Activated naive CD8-positive, alpha-beta T cell treated with anti-CD3 and anti-CD28 coated beads, Interleukin-2, amount 10 ng/mL, durations not matched to agents 7 days and 5 days (primary cell): ENCODE results near the gene NOP9. TPM values are rescaled to one million over a fixed set of nuclear protein-coding genes. Genes with fewer than 3 reads are reported as not detected.

Source experiments
- ATAC-seq: fragments of 150-1000 bp; cut with Tn5 transposase; one replicate; pipeline ENCODE4 v1.10.0; 2021; ENCODE audit warnings: low read depth, moderate library complexity
- POLR2A ChIA-PET: fragments of 350-600 bp; sonication (Branson Sonifier 250); formaldehyde crosslinking; loops from one replicate; lab custom pipeline; 2021; ENCODE audit warnings: antibody characterized with exemption; lab: Charles Lee
- DNase-seq: peaks from one replicate; pipeline ENCODE4 v3.0.0; 2021
- H3K27ac Mint-ChIP-seq: one replicate; pipeline ENCODE4 v1.8.0; 2022; ENCODE audit warnings: mild to moderate bottlenecking, mixed read lengths
- H3K27me3 Mint-ChIP-seq: one replicate; pipeline ENCODE4 v1.8.0; 2022; ENCODE audit warnings: mild to moderate bottlenecking, moderate library complexity, mixed read lengths
- H3K36me3 Mint-ChIP-seq: one replicate; pipeline ENCODE4 v1.8.0; 2021; ENCODE audit warnings: mild to moderate bottlenecking, mixed read lengths
- H3K4me1 Mint-ChIP-seq: one replicate; pipeline ENCODE4 v1.8.0; 2021; ENCODE audit warnings: mixed read lengths
- H3K4me3 Mint-ChIP-seq: one replicate; pipeline ENCODE4 v1.8.0; 2022; ENCODE audit warnings: mild to moderate bottlenecking, moderate library complexity, mixed read lengths
- H3K9me3 Mint-ChIP-seq: one replicate; pipeline ENCODE4 v1.8.0; 2021; ENCODE audit warnings: mixed read lengths
- total RNA-seq, 2 experiments: library from RNA; stranded (reverse); gene quantifications; one replicate each; pipeline ENCODE4 v1.2.3, GENCODE V29; 2021

The NOP9 gene
- total RNA-seq, 2 experiments from 2014 or later = 28.7 to 31.1 TPM

DNA sequence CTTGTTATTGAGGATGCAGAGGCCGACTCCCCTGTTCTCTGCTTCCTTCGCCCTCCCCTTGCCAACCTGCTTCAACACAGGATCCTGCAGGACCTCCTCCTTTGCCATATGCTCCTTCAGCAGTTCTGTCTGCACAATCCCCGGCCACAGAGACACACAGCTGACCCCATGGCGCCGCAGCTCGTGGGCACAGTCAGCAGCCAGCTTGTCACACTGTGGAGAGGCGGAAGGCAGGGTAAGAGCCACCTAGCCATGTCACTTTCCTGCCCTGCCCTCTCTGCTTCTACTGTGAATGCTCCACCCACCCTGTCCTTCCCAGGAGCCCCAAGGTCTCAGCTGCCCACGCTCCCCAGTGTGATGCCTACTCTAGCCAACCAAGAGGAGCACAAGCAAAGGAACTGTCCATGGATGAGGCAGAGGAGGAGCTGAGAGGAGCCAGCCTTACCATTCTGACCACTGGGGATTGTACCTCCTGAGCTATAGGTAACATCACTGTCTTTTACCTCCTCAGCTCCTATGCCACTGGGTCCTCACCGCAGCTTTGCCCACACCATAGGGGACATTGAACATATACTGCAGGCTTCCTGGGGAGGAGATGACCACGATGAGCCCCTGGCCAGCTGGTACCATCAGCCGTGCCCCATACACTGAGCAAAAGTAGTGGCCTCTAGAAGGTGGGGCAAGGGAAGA lies 7.4 kb upstream of the NOP9 start:
- H3K9me3 Mint-ChIP-seq = no peaks in the 10 kb centered on the region
- peaks cover 9% of the 10 kb centered on the region for H3K27me3 Mint-ChIP-seq
- peaks cover 48% of the 10 kb centered on the region for H3K4me1 Mint-ChIP-seq
- no peak for ATAC-seq
- POLR2A ChIA-PET = interaction anchor here (0.5 to 6.9 kb wide), 6 partner anchors 13 to 80 kb away, joined by 3 to 58 read pairs (median 4); partner anchors contain the start of genes CHMP4A, RABGGTA and TINF2
- DNase-seq = no peak
- H3K27ac Mint-ChIP-seq = no peak overlapping the region
- H3K36me3 Mint-ChIP-seq = peaks cover 44% of the 10 kb centered on the region
- no peak overlapping the region for H3K4me3 Mint-ChIP-seq

DNA sequence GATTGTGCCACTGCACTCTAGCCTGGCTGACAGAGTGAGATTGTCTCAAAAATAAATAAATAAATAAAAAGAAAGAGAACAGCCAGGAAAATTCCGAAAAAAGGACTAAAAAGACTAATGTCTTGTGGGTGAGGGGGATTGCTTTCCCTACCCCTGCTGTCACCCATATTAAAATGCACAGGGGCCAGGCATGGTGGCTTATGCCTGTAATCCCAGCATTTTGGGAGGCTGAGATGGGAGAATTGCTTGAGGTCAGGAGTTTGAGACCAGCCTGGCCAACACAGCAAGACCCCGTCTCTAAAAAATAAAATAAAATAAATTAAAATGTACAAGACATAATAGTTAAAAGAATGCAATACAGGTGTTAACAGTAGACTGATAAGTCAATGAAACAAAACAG lies 6.1 kb upstream of the NOP9 start:
- no peaks in the 10 kb centered on the region for H3K9me3 Mint-ChIP-seq
- peaks cover 46% of the 10 kb centered on the region for H3K4me1 Mint-ChIP-seq
- peaks cover 3% of the 10 kb centered on the region for H3K27me3 Mint-ChIP-seq
- peaks cover 43% of the 10 kb centered on the region for H3K36me3 Mint-ChIP-seq
- POLR2A ChIA-PET = interaction anchor here (1.0 to 6.9 kb wide), 2 partner anchors 14 to 51 kb away, joined by 3 to 58 read pairs; partner anchors contain the start of gene TINF2
- ATAC-seq (no peak), DNase-seq (no peak)
- H3K4me3 Mint-ChIP-seq = no peak overlapping the region
- no peak overlapping the region for H3K27ac Mint-ChIP-seq

DNA sequence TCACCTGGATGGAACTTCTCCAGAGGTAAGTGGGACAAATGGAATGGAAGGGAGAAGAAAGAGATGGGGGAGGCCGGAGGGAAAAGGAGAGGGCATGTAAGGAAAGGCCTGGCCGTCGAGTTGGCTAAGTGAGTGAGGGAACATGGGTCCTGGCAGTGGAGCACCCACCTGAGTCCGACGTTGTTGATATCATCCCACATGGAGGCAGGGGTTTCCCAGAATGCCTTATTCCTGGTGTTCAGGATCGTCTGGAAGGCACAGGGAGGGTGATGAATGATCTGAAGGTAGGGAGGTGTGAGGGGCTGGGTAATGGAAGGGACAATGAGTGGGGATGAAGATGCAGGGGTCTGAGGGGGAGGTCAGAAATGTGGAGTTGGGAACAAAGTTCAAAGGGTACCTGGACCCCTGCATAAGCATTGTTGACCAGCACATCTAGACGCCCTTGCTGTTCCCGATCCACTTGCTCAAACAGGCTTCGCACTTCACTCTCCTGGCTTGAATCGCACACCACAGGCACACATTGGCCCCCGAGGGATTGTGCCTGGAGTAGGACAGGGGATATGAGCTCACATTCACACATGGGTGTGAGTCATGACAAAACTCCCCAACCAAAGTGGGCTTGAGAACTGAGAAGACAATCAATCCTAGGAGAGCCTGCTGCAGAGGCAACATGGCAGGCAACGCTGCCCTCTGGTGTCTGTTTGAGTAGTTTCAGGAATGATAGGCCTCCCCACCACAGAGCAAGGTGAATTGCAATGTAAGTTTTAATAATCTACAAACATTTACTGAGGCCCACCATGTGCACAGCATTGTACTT lies 3.1 kb upstream of the NOP9 start:
- peak; percentile 55 for ATAC-seq
- Mint-ChIP-seq H3K36me3 (peaks cover 29% of the 10 kb centered on the region), H3K4me1 (peaks cover 44% of the 10 kb centered on the region), H3K27ac (peak overlapping the region; percentile 94), H3K4me3 (peak overlapping the region; percentile 65), H3K27me3 (no peaks in the 10 kb centered on the region), H3K9me3 (no peaks in the 10 kb centered on the region)
- POLR2A ChIA-PET = interaction anchor here (1.0 to 6.6 kb wide), 11 partner anchors 11 to 161 kb away, joined by 3 to 76 read pairs (median 7); partner anchors contain the start of genes CHMP4A, CIDEB, LTB4R and LTB4R2
- DNase-seq = peak; percentile 66

DNA sequence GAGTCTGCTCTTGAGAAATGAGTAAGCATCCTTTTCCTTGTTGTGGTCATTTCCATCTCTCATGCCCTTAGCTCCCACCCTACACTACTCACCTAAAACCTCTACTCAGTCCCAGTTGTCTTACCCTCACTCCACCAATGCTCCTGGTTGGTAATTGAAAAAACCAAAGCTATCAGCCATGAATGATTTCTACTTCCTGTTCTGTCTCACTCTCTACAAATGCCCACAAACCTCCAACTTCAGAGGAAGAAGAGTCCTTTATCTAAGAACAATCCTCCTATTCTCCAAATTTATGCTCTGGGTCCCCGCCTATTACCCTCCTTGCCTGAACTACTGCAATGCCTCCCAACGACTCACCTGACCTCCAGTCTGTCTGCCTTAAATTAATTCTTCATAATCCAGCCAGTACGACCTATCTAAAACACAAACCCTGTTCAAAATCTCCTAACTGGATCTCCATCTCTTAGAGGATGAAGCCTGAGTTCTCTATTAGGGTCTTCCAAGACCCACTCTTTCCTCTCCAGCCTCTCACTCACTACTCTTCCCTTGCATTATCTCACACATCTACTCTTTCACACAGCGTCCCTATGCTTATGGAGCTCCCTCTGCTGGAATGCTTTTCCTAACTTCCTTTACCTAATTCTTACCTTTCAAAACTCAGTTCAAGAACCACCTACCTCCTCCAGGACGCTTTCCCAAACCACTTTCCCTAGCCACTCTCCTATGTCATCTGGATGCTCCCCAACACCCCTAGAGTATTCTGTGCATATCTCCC lies 2.3 kb upstream of the NOP9 start:
- H3K4me1 Mint-ChIP-seq = peaks cover 41% of the 10 kb centered on the region
- peak overlapping the region; percentile 94 for H3K27ac Mint-ChIP-seq
- H3K27me3 Mint-ChIP-seq = no peaks in the 10 kb centered on the region
- DNase-seq (no peak), ATAC-seq (peak; percentile 12)
- POLR2A ChIA-PET = interaction anchor here (1.0 to 6.6 kb wide), 11 partner anchors 11 to 161 kb away, joined by 3 to 76 read pairs (median 7); partner anchors contain the start of genes CHMP4A, CIDEB, LTB4R and LTB4R2
- peak overlapping the region; percentile 65 for H3K4me3 Mint-ChIP-seq
- H3K36me3 Mint-ChIP-seq = peaks cover 24% of the 10 kb centered on the region
- H3K9me3 Mint-ChIP-seq = no peaks in the 10 kb centered on the region

DNA sequence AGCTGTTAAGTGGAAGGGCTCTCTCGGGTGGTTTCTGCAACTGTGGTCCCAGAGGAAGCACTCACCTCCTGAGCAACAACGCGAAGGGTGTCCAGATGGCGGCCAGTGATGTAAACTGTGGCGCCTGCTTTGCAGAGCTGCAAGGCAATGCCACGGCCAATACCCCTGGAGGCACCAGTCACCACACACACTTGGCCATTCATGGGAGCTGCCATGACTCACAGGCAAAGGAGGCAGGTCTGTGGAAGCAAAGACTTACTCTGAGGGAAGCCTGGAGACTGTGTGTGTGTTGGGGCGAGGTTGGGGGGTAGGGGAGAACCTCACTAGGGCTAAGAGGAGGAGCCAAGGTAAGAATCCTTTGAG lies 777 bp upstream of the NOP9 start:
- H3K9me3 Mint-ChIP-seq = no peaks in the 10 kb centered on the region
- no peaks in the 10 kb centered on the region for H3K27me3 Mint-ChIP-seq
- H3K27ac Mint-ChIP-seq = peak overlapping the region; percentile 95
- ATAC-seq (peak; percentile 6), DNase-seq (no peak)
- H3K4me3 Mint-ChIP-seq = peak overlapping the region; percentile 94
- peaks cover 21% of the 10 kb centered on the region for H3K36me3 Mint-ChIP-seq
- POLR2A ChIA-PET = interaction anchor here (0.6 to 6.6 kb wide), 15 partner anchors 9 to 185 kb away, joined by 3 to 76 read pairs (median 8); partner anchors contain the start of genes CBLN3, DCAF11, IRF9 and KHNYN
- peaks cover 41% of the 10 kb centered on the region for H3K4me1 Mint-ChIP-seq

DNA sequence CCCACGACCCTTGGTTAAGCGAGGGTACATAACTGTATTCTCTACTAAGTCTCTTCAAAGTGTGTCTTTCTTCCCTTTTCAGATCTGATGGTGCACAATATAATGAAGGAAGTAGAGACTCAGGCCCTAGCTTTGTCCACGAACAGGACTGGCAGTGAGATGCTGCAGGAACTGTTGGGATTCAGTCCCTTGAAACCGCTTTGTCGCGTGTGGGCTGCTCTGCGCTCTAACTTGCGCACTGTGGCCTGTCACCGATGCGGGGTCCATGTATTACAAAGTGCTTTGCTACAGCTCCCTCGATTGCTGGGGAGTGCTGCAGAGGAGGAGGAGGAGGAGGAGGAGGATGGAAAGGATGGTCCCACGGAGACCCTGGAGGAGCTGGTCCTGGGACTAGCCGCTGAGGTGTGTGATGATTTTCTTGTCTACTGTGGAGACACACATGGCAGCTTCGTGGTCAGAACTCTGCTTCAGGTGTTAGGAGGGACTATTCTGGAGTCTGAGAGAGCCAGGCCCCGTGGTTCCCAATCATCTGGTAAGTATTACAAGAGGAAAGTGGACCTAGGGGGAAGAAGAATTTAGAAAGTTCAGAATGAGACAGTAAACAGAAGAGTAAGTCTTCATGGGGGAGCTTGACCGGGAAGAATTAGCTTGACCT lies 803 bp downstream of the NOP9 start:
- no peak for DNase-seq
- Mint-ChIP-seq H3K36me3 (peaks cover 25% of the 10 kb centered on the region), H3K27me3 (no peaks in the 10 kb centered on the region), H3K27ac (peak overlapping the region; percentile 95), H3K4me3 (peak overlapping the region; percentile 94), H3K4me1 (peaks cover 41% of the 10 kb centered on the region), H3K9me3 (no peaks in the 10 kb centered on the region)
- POLR2A ChIA-PET = interaction anchor here (0.7 to 6.6 kb wide), 15 partner anchors 10 to 186 kb away, joined by 3 to 76 read pairs (median 10); partner anchors contain the start of genes CBLN3, CHMP4A, DCAF11 and IRF9
- no peak for ATAC-seq

DNA sequence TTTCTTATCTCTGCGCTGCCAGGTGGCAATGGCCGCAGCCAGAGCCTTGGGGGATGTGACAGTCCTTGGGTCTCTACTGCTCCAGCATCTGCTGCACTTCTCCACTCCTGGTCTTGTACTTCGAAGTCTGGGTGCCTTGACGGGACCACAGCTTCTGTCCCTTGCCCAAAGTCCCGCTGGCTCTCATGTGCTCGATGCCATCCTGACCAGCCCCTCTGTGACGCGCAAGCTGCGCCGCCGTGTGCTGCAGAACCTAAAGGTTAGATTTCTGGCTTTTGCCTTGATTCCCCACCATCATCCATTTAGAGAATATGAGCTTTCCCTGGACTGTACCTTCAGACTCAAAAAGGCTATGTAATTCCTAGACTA lies 4.4 kb downstream of the NOP9 start:
- Mint-ChIP-seq H3K4me3 (no peak overlapping the region), H3K36me3 (peaks cover 25% of the 10 kb centered on the region), H3K9me3 (no peaks in the 10 kb centered on the region), H3K27ac (no peak overlapping the region), H3K4me1 (peaks cover 29% of the 10 kb centered on the region), H3K27me3 (no peaks in the 10 kb centered on the region)
- DNase-seq (no peak), ATAC-seq (no peak)
- POLR2A ChIA-PET = interaction anchor here (1.6 kb wide), 1 partner anchor 61 kb away, joined by 5 read pairs; the partner anchor contains the start of gene TINF2

DNA sequence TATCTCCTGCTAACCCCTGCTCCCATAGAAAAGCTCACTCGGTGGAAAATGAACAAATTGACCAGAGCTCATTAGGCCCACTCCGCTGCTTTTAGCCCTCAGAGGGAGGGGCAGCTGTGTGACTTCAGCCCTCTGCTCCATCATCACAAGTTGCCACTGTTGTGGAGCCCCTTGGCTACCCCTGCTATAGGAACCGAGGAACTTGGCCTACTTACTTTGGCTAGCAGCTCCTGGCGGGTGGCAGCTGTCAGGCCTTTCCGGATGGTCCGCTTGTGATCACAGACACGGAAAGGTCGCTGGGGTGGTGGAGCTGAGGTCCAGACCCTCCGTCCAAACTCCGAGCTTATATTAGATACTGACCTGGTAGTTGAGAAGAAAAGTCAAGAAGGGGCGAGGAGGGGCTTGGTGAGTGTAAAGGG lies 7.5 kb downstream of the NOP9 start:
- Mint-ChIP-seq H3K27ac (peak overlapping the region; percentile 65), H3K9me3 (no peaks in the 10 kb centered on the region), H3K36me3 (peaks cover 29% of the 10 kb centered on the region), H3K4me1 (peaks cover 33% of the 10 kb centered on the region), H3K4me3 (no peak overlapping the region), H3K27me3 (no peaks in the 10 kb centered on the region)
- POLR2A ChIA-PET = interaction anchor here (3.0 to 5.7 kb wide), 2 partner anchors 36 to 65 kb away, joined by 13 to 32 read pairs; partner anchors contain the start of genes RABGGTA and TINF2
- ATAC-seq (no peak), DNase-seq (no peak)

DNA sequence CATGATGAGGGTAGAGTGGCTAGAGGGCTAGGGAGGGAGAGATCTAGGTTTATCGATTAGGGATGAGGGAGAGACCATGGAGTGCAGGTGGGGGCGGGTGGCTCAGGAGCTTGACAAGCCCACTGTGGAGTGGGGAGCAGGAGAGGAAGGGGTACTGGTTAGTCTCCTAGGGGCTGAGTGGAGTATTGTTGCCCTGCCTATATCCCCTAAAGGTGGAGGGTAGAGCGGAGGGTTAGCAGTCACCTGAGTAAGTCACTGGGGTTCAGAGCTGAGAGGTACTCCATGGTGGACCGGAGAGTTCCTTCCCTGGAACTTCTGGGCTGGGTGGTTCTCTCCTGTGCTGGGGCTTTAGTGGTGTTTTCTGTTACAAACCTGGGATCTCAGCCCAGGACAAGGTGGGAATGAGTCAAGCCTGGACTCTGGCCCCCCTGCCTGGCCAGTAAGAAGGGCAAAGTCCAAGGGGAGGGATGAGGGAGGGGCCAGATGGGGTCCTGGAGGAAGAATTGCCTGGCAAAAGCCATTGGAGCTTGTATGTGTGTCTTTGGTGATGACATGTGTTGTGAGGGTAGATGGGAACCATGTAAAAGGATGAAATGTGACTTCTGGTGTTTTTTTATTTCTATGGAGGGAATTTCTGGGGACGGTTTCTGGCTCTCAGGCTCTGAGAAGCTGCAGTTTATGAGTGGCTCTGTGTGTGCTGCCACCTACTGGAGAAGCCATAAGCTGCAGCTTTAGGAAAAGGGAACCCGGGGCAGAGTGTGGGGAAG lies 8.1 kb downstream of the NOP9 start, which contains the start of gene CIDEB:
Gene CIDEB, minus strand, starts transcription at position 403 of the 767 bp plus-strand sequence. Its CDS starts 119 bp downstream, at position 284.
- peak; percentile 53 for DNase-seq
- H3K27ac Mint-ChIP-seq = peak within 1 kb of the TSS; percentile 65
- no peaks in the 10 kb centered on the region for H3K9me3 Mint-ChIP-seq
- no peak within 1 kb of the TSS for H3K4me3 Mint-ChIP-seq
- H3K4me1 Mint-ChIP-seq = peaks cover 39% of the 10 kb centered on the region
- POLR2A ChIA-PET = interaction anchor here (0.9 to 5.7 kb wide), 9 partner anchors 10 to 146 kb away, joined by 3 to 32 read pairs (median 5); partner anchors contain the start of genes CBLN3, IRF9, KHNYN and MDP1
- H3K27me3 Mint-ChIP-seq = no peaks in the 10 kb centered on the region
- peaks cover 30% of the 10 kb centered on the region for H3K36me3 Mint-ChIP-seq
- ATAC-seq = no peak

DNA sequence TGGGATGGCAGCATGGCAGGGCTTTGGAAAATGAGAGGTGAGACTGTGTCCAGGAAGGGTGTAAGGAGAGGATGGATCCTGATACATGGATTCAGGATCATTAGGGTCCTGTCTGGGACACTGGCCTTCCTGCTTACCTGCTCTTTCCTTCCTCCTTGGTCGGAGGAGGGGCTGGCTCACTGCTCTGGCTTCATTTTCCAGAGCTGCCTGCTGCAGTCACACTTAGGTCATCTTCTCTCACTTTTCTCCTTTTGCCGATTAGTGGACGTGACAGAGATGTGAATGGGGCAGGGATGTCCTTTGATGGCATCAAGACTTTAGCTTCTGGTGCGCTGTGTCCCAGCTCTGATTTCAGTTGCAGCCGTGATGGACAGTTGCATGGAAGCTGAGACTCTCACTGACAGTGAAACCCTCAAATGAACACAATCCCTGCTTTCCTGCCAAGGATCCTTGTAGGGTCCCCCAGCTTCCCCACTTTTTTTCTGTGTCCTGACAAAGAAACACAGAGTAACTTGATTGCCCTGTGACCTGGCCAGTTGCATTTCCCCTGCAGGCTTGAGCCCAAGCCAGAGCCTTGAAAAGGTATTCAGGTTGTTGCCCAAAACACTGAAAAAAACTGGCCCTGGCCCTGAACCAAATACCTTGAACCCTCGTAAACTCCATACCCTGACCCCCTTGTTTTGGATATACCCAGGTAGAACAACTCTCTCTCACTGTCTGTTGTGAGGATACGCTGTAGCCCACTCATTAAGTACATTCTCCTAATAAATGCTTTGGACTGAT lies 8.9 kb downstream of the NOP9 start:
- peaks cover 47% of the 10 kb centered on the region for H3K4me1 Mint-ChIP-seq
- no peak overlapping the region for H3K27ac Mint-ChIP-seq
- H3K36me3 Mint-ChIP-seq = peaks cover 29% of the 10 kb centered on the region
- no peaks in the 10 kb centered on the region for H3K27me3 Mint-ChIP-seq
- DNase-seq = no peak
- no peak overlapping the region for H3K4me3 Mint-ChIP-seq
- no peaks in the 10 kb centered on the region for H3K9me3 Mint-ChIP-seq
- POLR2A ChIA-PET = interaction anchor here (0.6 to 5.7 kb wide), 10 partner anchors 9 to 147 kb away, joined by 3 to 32 read pairs (median 4); partner anchors contain the start of genes CBLN3, DHRS1, IRF9 and KHNYN
- no peak for ATAC-seq
